Ascending aorta (tissue), 2 donors: Measurements from ENCODE around the gene NR2C1. TPM values are rescaled to one million over a fixed set of nuclear protein-coding genes. Genes with fewer than 3 reads are reported as not detected.

ENCODE experiments used
- DNase-seq, 2 donors: peaks; one replicate each; pipeline ENCODE4 v3.0.0-alpha.2; 2019; ENCODE audit warnings: low spot score in 2 of 2
- H3K27ac ChIP-seq, 2 donors: fragments of 200-600 bp; sonication (generic); one replicate each; pipeline ENCODE4 v1.5.1; 2016 to 2017; ENCODE audit warnings: mild to moderate bottlenecking in 1 of 2
- H3K27me3 ChIP-seq: fragments of 200-600 bp; sonication (generic); one replicate; pipeline ENCODE4 v1.5.1; 2017
- H3K36me3 ChIP-seq, 2 donors: fragments of 200-600 bp; sonication (generic); one replicate each; pipeline ENCODE4 v1.5.1; 2016
- H3K4me1 ChIP-seq, 2 donors: fragments of 200-600 bp; sonication (generic); one replicate each; pipeline ENCODE4 v1.5.1; 2016 to 2017; ENCODE audit warnings: mild to moderate bottlenecking in 1 of 2
- H3K4me3 ChIP-seq, 2 donors: fragments of 200-600 bp; sonication (generic); one replicate each; pipeline ENCODE4 v1.5.1; 2016 to 2017; ENCODE audit warnings: mild to moderate bottlenecking in 1 of 2
- H3K9me3 ChIP-seq, 2 donors: fragments of 200-600 bp; sonication (generic); one replicate each; pipeline ENCODE4 v1.5.1; 2016
- CTCF ChIP-seq, 3 experiments: fragments of 200-600 bp in 2 of 3; fragments of 450-650 bp in 1 of 3; sonication (generic) in 2 of 3; IDR thresholded peaks; one replicate each; pipeline ENCODE4 v1.5.1; 2016 to 2019; ENCODE audit warnings: antibody characterized with exemption in 3 of 3, mild to moderate bottlenecking in 1 of 3, moderate library complexity in 1 of 3
- intact Hi-C: fragments of 100-400 bp; cut with DNase I; formaldehyde crosslinking; loops from one replicate; pipeline ENCODE4 v1.15.1; 2023
- total RNA-seq: library from RNA; depleted of rRNA; stranded (reverse); fragments of >200 nt; gene quantifications from one replicate; pipeline ENCODE4 v1.1.0, GENCODE V29; 2016

Gene NR2C1
- total RNA-seq, 1 donor from 2014 or later = 42.3 TPM

GRCh38 chr12:95116341-95116740 is 42.9 kb upstream of the NR2C1 start:
- peak overlapping the region in 1 of 2 donors; percentile 71 for H3K27ac ChIP-seq
- TF ChIP-seq CTCF (IDR thresholded peaks at IDR 0.05) = no peak
- H3K27me3 ChIP-seq = no peaks in the 10 kb centered on the region
- no peaks in the 10 kb centered on the region for H3K9me3 ChIP-seq
- no peak overlapping the region for H3K4me3 ChIP-seq
- intact Hi-C loops = loop anchor here (5.0 to 10.0 kb wide), 4 partner anchors 44 to 416 kb away; partner anchors contain the start of genes METAP2 and NR2C1
- peaks cover 6 to 18% of the 10 kb centered on the region in 2 donors for H3K4me1 ChIP-seq
- DNase-seq = no peak
- H3K36me3 ChIP-seq = peaks cover 0 to 4% of the 10 kb centered on the region in 2 donors

- no peak overlapping the region for H3K27ac ChIP-seq
- no peak for DNase-seq
- peaks cover 6 to 18% of the 10 kb centered on the region in 2 donors for H3K4me1 ChIP-seq
- peaks cover 0 to 11% of the 10 kb centered on the region in 2 donors for H3K36me3 ChIP-seq
- intact Hi-C loops = loop anchor here (5.0 to 10.0 kb wide), 4 partner anchors 43 to 417 kb away; partner anchors contain the start of genes METAP2 and NR2C1
- no peak overlapping the region for H3K4me3 ChIP-seq
- no peak for TF ChIP-seq CTCF (IDR thresholded peaks at IDR 0.05)
- no peaks in the 10 kb centered on the region for H3K27me3 ChIP-seq
- H3K9me3 ChIP-seq = no peaks in the 10 kb centered on the region
These were observed 42.2 kb upstream of the NR2C1 start for GRCh38 chr12:95115641-95116040.

GRCh38 chr12:95114766-95115405 is 41.5 kb upstream of the NR2C1 start:
- intact Hi-C loops = loop anchor here (5.0 to 10.0 kb wide), 4 partner anchors 43 to 417 kb away; partner anchors contain the start of genes METAP2 and NR2C1
- H3K36me3 ChIP-seq = peaks cover 0 to 12% of the 10 kb centered on the region in 2 donors

GRCh38 chr12:95107362-95107761 is 33.9 kb upstream of the NR2C1 start:
- DNase-seq = no peak
- Histone ChIP-seq H3K4me1 (no peaks in the 10 kb centered on the region), H3K27me3 (no peaks in the 10 kb centered on the region), H3K4me3 (no peak overlapping the region), H3K27ac (no peak overlapping the region), H3K9me3 (no peaks in the 10 kb centered on the region), H3K36me3 (peaks cover 0 to 37% of the 10 kb centered on the region in 2 donors)
- intact Hi-C loops = no loop called here
- no peak for TF ChIP-seq CTCF (IDR thresholded peaks at IDR 0.05)

More at GRCh38 chr12:95114766-95115405, 41.5 kb upstream of the NR2C1 start:
- H3K27me3 ChIP-seq = no peaks in the 10 kb centered on the region
- H3K9me3 ChIP-seq = no peaks in the 10 kb centered on the region
- no peak for DNase-seq
- no peak overlapping the region for H3K4me3 ChIP-seq
- peaks cover 6 to 18% of the 10 kb centered on the region in 2 donors for H3K4me1 ChIP-seq
- H3K27ac ChIP-seq = no peak overlapping the region
- TF ChIP-seq CTCF (IDR thresholded peaks at IDR 0.05) = no peak

GRCh38 chr12:95105540-95105939 is 32.1 kb upstream of the NR2C1 start:
- Histone ChIP-seq H3K9me3 (no peaks in the 10 kb centered on the region), H3K4me1 (no peaks in the 10 kb centered on the region), H3K36me3 (peaks cover 0 to 25% of the 10 kb centered on the region in 2 donors), H3K4me3 (no peak overlapping the region), H3K27ac (no peak overlapping the region), H3K27me3 (no peaks in the 10 kb centered on the region)
- no peak for DNase-seq
- intact Hi-C loops = no loop called here
- TF ChIP-seq CTCF (IDR thresholded peaks at IDR 0.05) = no peak
